ENCODE data around the gene SLX1A.

GRCh38 chr16:30179195-30179594, 14.5 kb upstream of the SLX1A start:
- no peak for TF ChIP-seq CTCF (IDR thresholded peaks at IDR 0.05)
- no peak for TF ChIP-seq POLR2A (IDR thresholded peaks at IDR 0.05)

Data from thyroid gland (tissue), 4 donors.